Duodenal mucosa (tissue), 2 donors: ENCODE measurements around the gene AOAH.

Source experiments
- H3K27ac ChIP-seq: one replicate; pipeline ENCODE4 v1.7.0; 2013; ENCODE audit warnings: low read depth, low read length
- H3K27me3 ChIP-seq, 2 donors: one replicate each; pipeline ENCODE4 v1.7.0; 2013; ENCODE audit warnings: low read length in 2 of 2, control low read depth in 1 of 2; ENCODE audit not compliant: insufficient read depth in 2 of 2, control insufficient read depth in 1 of 2
- H3K36me3 ChIP-seq, 2 donors: one replicate each; pipeline ENCODE4 v1.7.0; 2013; ENCODE audit warnings: low read length in 2 of 2, control low read depth in 1 of 2; ENCODE audit not compliant: insufficient read depth in 2 of 2, control insufficient read depth in 1 of 2
- H3K4me1 ChIP-seq, 2 donors: one replicate each; pipeline ENCODE4 v1.7.0; 2013; ENCODE audit warnings: low read length in 2 of 2, control low read depth in 1 of 2; ENCODE audit not compliant: insufficient read depth in 2 of 2, control insufficient read depth in 1 of 2
- H3K4me3 ChIP-seq, 2 donors: one replicate each; pipeline ENCODE4 v1.7.0; 2013; ENCODE audit warnings: low read length in 2 of 2, low read depth in 1 of 2
- H3K9ac ChIP-seq, 2 donors: one replicate each; pipeline ENCODE4 v1.7.0; 2013; ENCODE audit warnings: low read length in 2 of 2, low read depth in 1 of 2
- H3K9me3 ChIP-seq, 2 donors: one replicate each; pipeline ENCODE4 v1.7.0; 2013; ENCODE audit warnings: low read length in 2 of 2, control low read depth in 1 of 2; ENCODE audit not compliant: control insufficient read depth in 1 of 2

The AOAH gene

DNA sequence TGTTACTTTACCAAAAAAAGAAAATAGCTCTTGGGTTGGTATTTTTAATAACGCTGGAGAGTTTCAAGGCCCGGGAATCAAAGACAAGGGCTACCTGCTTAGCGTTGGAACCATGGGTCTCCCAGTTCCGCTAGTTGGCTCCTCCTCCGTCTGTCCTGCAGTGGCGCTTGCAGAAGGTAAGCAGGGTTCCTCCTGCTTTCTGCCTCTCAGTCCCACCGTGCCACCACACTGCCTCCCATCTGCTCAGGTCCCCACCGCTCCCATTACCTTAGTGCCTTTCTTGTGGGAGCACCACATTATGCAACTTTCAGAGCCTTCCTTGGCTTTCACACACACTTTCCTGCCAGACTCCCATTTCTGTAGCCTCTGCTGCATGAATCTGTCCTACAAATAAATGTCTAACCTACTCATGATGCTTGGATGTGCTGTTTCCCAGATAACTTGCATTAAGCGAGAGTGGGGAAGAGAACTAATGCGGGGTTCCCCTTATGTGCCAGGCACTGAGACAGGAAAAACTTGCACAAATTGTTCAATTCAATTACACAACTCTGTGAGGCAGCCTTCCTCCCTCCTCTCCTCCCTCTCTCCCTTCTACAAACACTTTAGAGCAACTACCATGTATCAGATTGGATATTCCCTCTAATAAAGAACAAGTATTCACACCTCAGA is 124.5 kb downstream of the AOAH start:
- no peaks in the 10 kb centered on the region for H3K27me3 ChIP-seq
- H3K9ac ChIP-seq, result no peak overlapping the region
- no peaks in the 10 kb centered on the region for H3K4me1 ChIP-seq
- no peaks in the 10 kb centered on the region for H3K9me3 ChIP-seq
- H3K27ac ChIP-seq, result no peak overlapping the region
- H3K36me3 ChIP-seq, result no peaks in the 10 kb centered on the region
- H3K4me3 ChIP-seq, result no peak overlapping the region

DNA sequence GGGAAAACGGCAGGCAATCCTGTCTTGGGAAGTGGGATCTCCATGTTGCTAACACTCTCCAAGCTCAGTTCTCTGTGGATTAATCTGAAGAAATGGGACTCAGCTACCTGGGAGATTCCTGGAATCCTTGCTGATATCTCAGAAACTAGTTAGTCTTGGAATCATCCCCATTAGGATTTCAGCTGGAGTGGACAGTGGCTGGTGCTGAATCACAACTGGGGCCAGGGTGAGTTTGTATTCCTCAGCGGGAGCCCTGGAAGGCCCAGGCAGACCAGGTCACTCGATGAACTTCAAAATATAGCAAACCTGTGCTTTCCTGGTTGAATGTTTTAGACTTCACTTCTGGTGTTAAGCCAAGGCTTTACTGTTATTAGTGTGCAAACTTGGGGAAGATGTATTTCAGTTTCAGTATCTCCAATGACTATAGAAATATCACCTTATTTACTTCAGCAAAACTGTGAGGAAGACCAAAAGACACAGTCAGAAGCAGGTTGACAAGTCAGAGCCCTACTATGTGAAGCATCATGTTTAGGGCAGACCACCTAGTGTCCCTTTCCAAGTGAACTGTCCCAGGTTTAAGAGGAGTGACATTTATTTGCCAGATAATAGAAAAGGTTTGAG is 126.1 kb downstream of the AOAH start:
- Histone ChIP-seq H3K9me3 (no peaks in the 10 kb centered on the region), H3K27me3 (no peaks in the 10 kb centered on the region), H3K9ac (no peak overlapping the region), H3K36me3 (no peaks in the 10 kb centered on the region), H3K27ac (no peak overlapping the region), H3K4me3 (no peak overlapping the region), H3K4me1 (no peaks in the 10 kb centered on the region)

- no peak overlapping the region for H3K27ac ChIP-seq
- no peaks in the 10 kb centered on the region for H3K9me3 ChIP-seq
- H3K27me3 ChIP-seq, result no peaks in the 10 kb centered on the region
- no peak overlapping the region for H3K4me3 ChIP-seq
- no peaks in the 10 kb centered on the region for H3K4me1 ChIP-seq
- H3K9ac ChIP-seq, result no peak overlapping the region
- H3K36me3 ChIP-seq, result no peaks in the 10 kb centered on the region
Observed at GRCh38 chr7:36597090-36597773, 127.1 kb downstream of the AOAH start.

DNA sequence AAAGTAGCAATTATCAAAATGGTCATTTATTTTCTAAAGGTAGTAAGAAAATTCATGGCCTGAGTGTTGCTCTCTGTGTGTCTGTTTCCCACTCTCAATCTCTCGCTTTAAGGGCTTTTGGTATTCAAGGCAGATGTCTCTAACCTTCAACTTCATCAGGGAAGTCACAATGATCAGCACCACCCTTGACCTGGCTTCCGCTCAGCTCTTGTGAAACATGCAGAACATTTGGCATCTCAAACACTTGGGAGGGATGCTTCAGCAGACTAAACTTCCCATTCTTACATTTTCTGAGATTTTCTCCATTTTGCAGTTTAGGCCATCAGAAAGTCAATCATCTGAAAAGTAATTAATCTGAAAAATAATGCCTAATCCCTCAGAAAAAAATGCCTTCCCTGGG is 129.8 kb downstream of the AOAH start:
- Histone ChIP-seq H3K9me3 (no peaks in the 10 kb centered on the region), H3K9ac (no peak overlapping the region), H3K36me3 (no peaks in the 10 kb centered on the region), H3K4me3 (no peak overlapping the region), H3K27me3 (no peaks in the 10 kb centered on the region), H3K27ac (no peak overlapping the region), H3K4me1 (no peaks in the 10 kb centered on the region)

- H3K9ac ChIP-seq, result no peak overlapping the region
- H3K27me3 ChIP-seq, result no peaks in the 10 kb centered on the region
- H3K4me1 ChIP-seq, result no peaks in the 10 kb centered on the region
- no peak overlapping the region for H3K4me3 ChIP-seq
- no peaks in the 10 kb centered on the region for H3K9me3 ChIP-seq
- H3K36me3 ChIP-seq, result no peaks in the 10 kb centered on the region
- no peak overlapping the region for H3K27ac ChIP-seq
Observed at GRCh38 chr7:36591636-36592035, 132.7 kb downstream of the AOAH start.

- no peaks in the 10 kb centered on the region for H3K27me3 ChIP-seq
- H3K4me1 ChIP-seq, result no peaks in the 10 kb centered on the region
- no peak overlapping the region for H3K9ac ChIP-seq
- no peak overlapping the region for H3K27ac ChIP-seq
- no peak overlapping the region for H3K4me3 ChIP-seq
- H3K36me3 ChIP-seq, result no peaks in the 10 kb centered on the region
- no peaks in the 10 kb centered on the region for H3K9me3 ChIP-seq
Observed at GRCh38 chr7:36589391-36589790, 134.9 kb downstream of the AOAH start.

GRCh38 chr7:36583318-36583717 is 141.0 kb downstream of the AOAH start:
- Histone ChIP-seq H3K9ac (no peak overlapping the region), H3K27me3 (no peaks in the 10 kb centered on the region), H3K9me3 (no peaks in the 10 kb centered on the region), H3K4me3 (no peak overlapping the region), H3K27ac (no peak overlapping the region), H3K4me1 (no peaks in the 10 kb centered on the region), H3K36me3 (no peaks in the 10 kb centered on the region)

DNA sequence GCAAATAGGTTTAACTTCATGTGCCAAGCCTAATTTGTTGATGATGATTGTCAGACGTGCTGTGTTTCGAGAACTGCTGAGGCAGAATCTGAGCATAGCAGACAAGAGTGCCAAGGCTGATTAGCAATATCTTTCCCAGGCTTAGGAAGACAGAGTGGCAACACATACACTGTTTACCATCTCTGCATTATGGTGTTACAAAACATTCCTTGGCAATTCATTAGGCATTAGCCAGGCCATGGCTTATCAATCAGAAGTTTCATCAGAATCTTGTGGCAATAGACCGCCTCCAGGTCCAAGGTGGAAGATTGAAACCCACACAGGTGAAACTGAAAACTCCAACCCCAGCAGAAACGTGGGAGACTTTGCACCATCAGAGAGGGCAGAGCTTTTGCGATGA is 148.5 kb downstream of the AOAH start:
- H3K27ac ChIP-seq, result no peak overlapping the region
- no peak overlapping the region for H3K9ac ChIP-seq
- no peak overlapping the region for H3K4me3 ChIP-seq
- H3K27me3 ChIP-seq, result no peaks in the 10 kb centered on the region
- no peaks in the 10 kb centered on the region for H3K4me1 ChIP-seq
- H3K36me3 ChIP-seq, result no peaks in the 10 kb centered on the region
- H3K9me3 ChIP-seq, result no peaks in the 10 kb centered on the region

GRCh38 chr7:36573066-36573465 is 151.2 kb downstream of the AOAH start:
- Histone ChIP-seq H3K27ac (no peak overlapping the region), H3K9me3 (no peaks in the 10 kb centered on the region), H3K4me3 (no peak overlapping the region), H3K36me3 (no peaks in the 10 kb centered on the region), H3K9ac (no peak overlapping the region), H3K4me1 (no peaks in the 10 kb centered on the region), H3K27me3 (no peaks in the 10 kb centered on the region)

GRCh38 chr7:36571190-36571560 is 153.1 kb downstream of the AOAH start:
- H3K27ac ChIP-seq, result no peak overlapping the region
- no peak overlapping the region for H3K9ac ChIP-seq
- no peak overlapping the region for H3K4me3 ChIP-seq
- no peaks in the 10 kb centered on the region for H3K4me1 ChIP-seq
- no peaks in the 10 kb centered on the region for H3K36me3 ChIP-seq
- H3K27me3 ChIP-seq, result no peaks in the 10 kb centered on the region
- H3K9me3 ChIP-seq, result no peaks in the 10 kb centered on the region
